ENCODE data around the gene DNASE2B.

GRCh38 chr1:84368441-84368840 lies 29.8 kb upstream of the DNASE2B start:
- TF ChIP-seq POLR2A (IDR thresholded peaks at IDR 0.05) (no peak), CTCF (IDR thresholded peaks at IDR 0.05) (no peak), POLR2AphosphoS5 (IDR thresholded peaks at IDR 0.05; ENCODE audit: insufficient read depth in 1 of 2, low read depth in 1 of 2) (no peak)

All from vagina (tissue), 2 donors.